Endothelial cell of umbilical vein (primary cell): ENCODE data around the gene SGCE. TPM values are rescaled to one million over a fixed set of nuclear protein-coding genes. Genes with fewer than 3 reads are reported as not detected.

Experiments
- BruUV-seq: library from RNA; stranded (reverse); fragments of 400-500 nt; replicated peaks from 2 replicates; lab custom pipeline; 2021; lab: Mats Ljungman, UMichigan
- CTCF ChIA-PET: fragments of 300-600, 350-600 bp; sonication (Branson Sonifier 250); formaldehyde crosslinking; loops from one replicate; lab custom pipeline; 2021; ENCODE audit warnings: antibody characterized with exemption, inconsistent platforms; lab: Charles Lee
- POLR2A ChIA-PET: fragments of 300-600, 350-600 bp; sonication (Branson Sonifier 250); formaldehyde crosslinking; loops from one replicate; lab custom pipeline; 2021; ENCODE audit warnings: antibody characterized with exemption, inconsistent platforms; lab: Charles Lee
- DNase-seq: peaks from one replicate; pipeline ENCODE4 v3.0.0-alpha.2; 2011; ENCODE audit warnings: low read depth, low spot score
- FAIRE-seq: peaks from 2 replicates; lab custom pipeline; 2011; peaks lifted over from hg19 to GRCh38; lab: Jason Lieb, UNC
- H2AFZ ChIP-seq: 2 replicates; pipeline ENCODE4 v1.6.0; 2012; ENCODE audit warnings: low read depth, low read length, control low read depth, inconsistent platforms
- H3K27ac ChIP-seq: 2 replicates; pipeline ENCODE4 v1.5.1; 2011; ENCODE audit warnings: low read depth, mild to moderate bottlenecking, control low read depth, low read length, moderate library complexity; ENCODE audit not compliant: insufficient read depth
- H3K27me3 ChIP-seq, 2 experiments: 2 replicates each; pipeline versions ENCODE4 v1.6.0 to v1.6.1; 2011; ENCODE audit warnings: low read length in 2 of 2, mixed read lengths in 1 of 2; ENCODE audit not compliant: control insufficient read depth in 2 of 2, insufficient read depth in 2 of 2
- H3K36me3 ChIP-seq, 2 experiments: 2 replicates in 1 of 2; 3 replicates in 1 of 2; pipeline ENCODE4 v1.5.1; 2011; ENCODE audit warnings: low read length in 2 of 2, mild to moderate bottlenecking in 1 of 2, moderate library complexity in 1 of 2; ENCODE audit not compliant: control insufficient read depth in 2 of 2, insufficient read depth in 2 of 2; ENCODE audit errors: extremely low read depth in 1 of 2
- H3K4me1 ChIP-seq: 3 replicates; pipeline ENCODE4 v1.5.1; 2011; ENCODE audit warnings: mild to moderate bottlenecking, low read length; ENCODE audit not compliant: control insufficient read depth, insufficient read depth; ENCODE audit errors: extremely low read depth
- H3K4me2 ChIP-seq: 2 replicates; pipeline ENCODE4 v1.6.1; 2011; ENCODE audit warnings: low read length, control low read depth, mixed read lengths; ENCODE audit not compliant: insufficient read depth
- H3K4me3 ChIP-seq, 3 experiments: fragments of 200-600 bp in 1 of 3; sonication (generic), shearing (Covaris generic) in 1 of 3; replicated peaks in 1 of 3; 2 replicates each; pipeline ENCODE4 v1.5.1; 2011 to 2016; ENCODE audit warnings: control low read depth in 3 of 3, low read length in 3 of 3, mild to moderate bottlenecking in 2 of 3, inconsistent platforms in 1 of 3, low read depth in 1 of 3, moderate library complexity in 1 of 3; ENCODE audit not compliant: insufficient read depth in 1 of 3
- H3K79me2 ChIP-seq: 2 replicates; pipeline ENCODE4 v1.6.0; 2012; ENCODE audit warnings: low read length, inconsistent platforms; ENCODE audit not compliant: control insufficient read depth, insufficient read depth
- H3K9ac ChIP-seq: replicated peaks from 2 replicates; pipeline ENCODE3; 2011; ENCODE audit warnings: low read length, control low read depth; ENCODE audit not compliant: insufficient read depth; ENCODE audit errors: extremely low read depth
- H3K9me1 ChIP-seq: replicated peaks from 3 replicates; pipeline ENCODE4 v1.6.0; 2011; ENCODE audit warnings: mild to moderate bottlenecking, low read length; ENCODE audit not compliant: control insufficient read depth, insufficient read depth; ENCODE audit errors: extremely low read depth
- H3K9me3 ChIP-seq: replicated peaks from 2 replicates; pipeline ENCODE4 v1.5.1; 2012; ENCODE audit warnings: low read length, inconsistent platforms; ENCODE audit not compliant: control insufficient read depth, insufficient read depth
- H4K20me1 ChIP-seq: replicated peaks from 2 replicates; pipeline ENCODE3; 2011; ENCODE audit warnings: mild to moderate bottlenecking, low read length; ENCODE audit not compliant: control insufficient read depth, insufficient read depth; ENCODE audit errors: extremely low read depth
- CTCF ChIP-seq, 2 donors: IDR thresholded peaks; 1 replicate in 1 of 2; 2 replicates in 1 of 2; pipeline ENCODE4 v1.5.1; 2011; ENCODE audit warnings: low read length in 2 of 2, mild to moderate bottlenecking in 2 of 2, moderate library complexity in 2 of 2, control low read depth in 1 of 2, inconsistent platforms in 1 of 2, low read depth in 1 of 2; ENCODE audit not compliant: insufficient read depth in 1 of 2; ENCODE audit errors: extremely low read depth in 1 of 2
- EZH2 ChIP-seq: IDR thresholded peaks from 2 replicates; pipeline ENCODE4 v1.6.1; 2012; ENCODE audit warnings: borderline replicate concordance, low read depth, mild to moderate bottlenecking, moderate library complexity, low read length, inconsistent platforms; ENCODE audit not compliant: severe bottlenecking
- FOS ChIP-seq: IDR thresholded peaks from 2 replicates; pipeline ENCODE4 v1.6.1; 2011; ENCODE audit warnings: mild to moderate bottlenecking, low read length, moderate library complexity, borderline replicate concordance; ENCODE audit not compliant: insufficient read depth
- GATA2 ChIP-seq: IDR thresholded peaks from 2 replicates; pipeline ENCODE4 v1.7.0; 2011; ENCODE audit warnings: low read depth, mild to moderate bottlenecking, moderate library complexity, mixed read lengths, low read length; ENCODE audit not compliant: insufficient read length, insufficient read depth
- JUN ChIP-seq: IDR thresholded peaks from 2 replicates; pipeline ENCODE4 v1.6.1; 2011; ENCODE audit warnings: borderline replicate concordance, low read depth; ENCODE audit not compliant: insufficient read length, insufficient read depth
- MAX ChIP-seq: IDR thresholded peaks from 2 replicates; pipeline ENCODE4 v1.6.1; 2011; ENCODE audit not compliant: insufficient read depth, insufficient read length
- MYC ChIP-seq: IDR thresholded peaks from one replicate; pipeline ENCODE4 v1.6.1; 2011; ENCODE audit warnings: mild to moderate bottlenecking, low read depth, low read length
- POLR2A ChIP-seq: IDR thresholded peaks from 2 replicates; pipeline ENCODE4 v1.6.1; 2012; ENCODE audit warnings: low read depth, mild to moderate bottlenecking, control low read depth, low read length
- POLR2AphosphoS5 ChIP-seq: IDR thresholded peaks from 2 replicates; pipeline ENCODE4 v1.6.1; 2012; ENCODE audit warnings: low read depth, mild to moderate bottlenecking, control low read depth, low read length, moderate library complexity; ENCODE audit not compliant: insufficient read depth
- dilution Hi-C: fragments of 300-500 bp; cut with MboI; formaldehyde crosslinking; loops from one replicate; pipeline ENCODE4 v1.15.0; 2019; ENCODE audit warnings: low sequenced_read_pairs; ENCODE audit not compliant: extremely low pct_ligation_motif_present
- intact Hi-C: fragments of 100-400 bp; cut with micrococcal nuclease; formaldehyde crosslinking; loops from one replicate; pipeline ENCODE4 v1.10.0; 2022
- polyA plus RNA-seq, 4 experiments: library from polyadenylated mRNA; depleted of rRNA in 3 of 4; stranded (reverse) in 3 of 4; unstranded in 1 of 4; fragments of >200 nt; gene quantifications; 2 replicates each; pipeline versions ENCODE4 v1.2.1 to v1.2.3, GENCODE V29; 2011 to 2012; ENCODE audit warnings: missing spikeins in 1 of 4
- total RNA-seq: library from RNA; stranded (reverse); gene quantifications from 2 replicates; pipeline ENCODE4 v1.2.3, GENCODE V29; 2021

The SGCE gene
- total and polyA plus RNA-seq, 2 donors (not counting 3 experiments of a cell fraction or from before 2014, with no cell fraction given): 46.8 to 53.3 TPM

GRCh38 chr7:94634502-94634901, 21.4 kb downstream of the SGCE start:
- DNase-seq (no peak), FAIRE-seq (no peak)
- TF ChIP-seq FOS: no peak
- no peak for TF ChIP-seq CTCF (IDR thresholded peaks at IDR 0.05; ENCODE audit: extremely low read depth in 1 of 2, insufficient read depth in 1 of 2, low read depth in 1 of 2, low read length in 2 of 2)
- no peak for TF ChIP-seq POLR2AphosphoS5
- TF ChIP-seq GATA2: no peak

GRCh38 chr7:94633687-94634086, 22.2 kb downstream of the SGCE start:
- Histone ChIP-seq H3K36me3 (no peaks in the 10 kb centered on the region), H3K27me3 (no peaks in the 10 kb centered on the region), H3K4me2 (no peak overlapping the region), H3K79me2 (no peaks in the 10 kb centered on the region), H4K20me1 (no peaks in the 10 kb centered on the region), H3K4me1 (peaks cover 11% of the 10 kb centered on the region), H3K9me1 (no peaks in the 10 kb centered on the region), H3K4me3 (no peak overlapping the region), H2AFZ (no peak overlapping the region), H3K9ac (no peak overlapping the region), H3K27ac (no peak overlapping the region), H3K9me3 (no peaks in the 10 kb centered on the region)
- dilution Hi-C loops (no loop called here), intact Hi-C loops (loop anchor here (2.0 to 5.0 kb wide), 2 partner anchors 63 to 106 kb away; no protein-coding TSS in a partner anchor)
- POLR2A ChIA-PET: no interaction called here
- no peak for DNase-seq
- BruUV-seq: no TSS peak
- FAIRE-seq: no peak
- CTCF ChIA-PET: interaction anchor here (1.3 to 2.8 kb wide), 7 partner anchors 8 to 843 kb away, joined by 3 to 8 read pairs (median 7); partner anchors contain the start of gene SGCE
- no peak for TF ChIP-seq JUN
- no peak for TF ChIP-seq MAX
- TF ChIP-seq CTCF (IDR thresholded peaks at IDR 0.05; ENCODE audit: extremely low read depth in 1 of 2, insufficient read depth in 1 of 2, low read depth in 1 of 2, low read length in 2 of 2): no peak
- TF ChIP-seq FOS: no peak
- TF ChIP-seq POLR2A: no peak
- TF ChIP-seq POLR2AphosphoS5: no peak
- TF ChIP-seq MYC: no peak
- no peak for TF ChIP-seq EZH2
- no peak for TF ChIP-seq GATA2

More at GRCh38 chr7:94634502-94634901, 21.4 kb downstream of the SGCE start:
- H3K4me2 ChIP-seq: no peak overlapping the region
- H2AFZ ChIP-seq: no peak overlapping the region
- H3K9me3 ChIP-seq: no peaks in the 10 kb centered on the region
- intact Hi-C loops: loop anchor here (5.0 kb wide), 1 partner anchor 107 kb away; no protein-coding TSS in a partner anchor
- peaks cover 11% of the 10 kb centered on the region for H3K4me1 ChIP-seq
- H3K36me3 ChIP-seq: no peaks in the 10 kb centered on the region
- no peaks in the 10 kb centered on the region for H3K27me3 ChIP-seq
- no peaks in the 10 kb centered on the region for H4K20me1 ChIP-seq
- dilution Hi-C loops: no loop called here
- ChIA-PET POLR2A (no interaction called here), CTCF (interaction anchor here (1.3 to 2.8 kb wide), 3 partner anchors 19 to 842 kb away, joined by 3 to 8 read pairs (median 7); partner anchors contain the start of gene SGCE)
- no peak overlapping the region for H3K27ac ChIP-seq
- no TSS peak for BruUV-seq
- H3K9ac ChIP-seq: no peak overlapping the region
- no peak overlapping the region for H3K4me3 ChIP-seq
- H3K9me1 ChIP-seq: peaks cover 2% of the 10 kb centered on the region
- H3K79me2 ChIP-seq: no peaks in the 10 kb centered on the region
